WERI-Rb-1 (cell line): ENCODE measurements around the gene FAM149A.

Experiments
- DNase-seq: peaks from one replicate; pipeline ENCODE4 v3.0.0-alpha.2; 2020
- H3K27ac ChIP-seq: fragments of 250-450 bp; sonication (Bioruptor Pico); 2 replicates; pipeline ENCODE4 v1.5.1; 2020; ENCODE audit warnings: mild to moderate bottlenecking, moderate library complexity
- H3K27me3 ChIP-seq: fragments of 250-450 bp; sonication (Bioruptor Pico); 2 replicates; pipeline ENCODE4 v1.5.1; 2021; ENCODE audit warnings: mild to moderate bottlenecking, low read depth, moderate library complexity; ENCODE audit not compliant: insufficient read depth, severe bottlenecking
- H3K36me3 ChIP-seq: fragments of 250-450 bp; sonication (Bioruptor Pico); 2 replicates; pipeline ENCODE4 v1.5.1; 2020; ENCODE audit warnings: mild to moderate bottlenecking, moderate library complexity
- H3K4me3 ChIP-seq: 2 replicates; pipeline ENCODE4 v1.5.1; 2011; ENCODE audit warnings: low read depth, mild to moderate bottlenecking, control low read depth, low read length
- H3K9me3 ChIP-seq: fragments of 250-450 bp; sonication (Bioruptor Pico); 2 replicates; pipeline ENCODE4 v1.5.1; 2021; ENCODE audit warnings: mild to moderate bottlenecking, moderate library complexity; ENCODE audit not compliant: severe bottlenecking
- CTCF ChIP-seq: IDR thresholded peaks from 2 replicates; pipeline ENCODE4 v1.5.1; 2011; ENCODE audit warnings: low read depth, mild to moderate bottlenecking, control low read depth, inconsistent platforms, low read length

FAM149A gene

GRCh38 chr4:186190581-186191199, 86.2 kb downstream of the FAM149A start:
- Histone ChIP-seq H3K36me3 (no peaks in the 10 kb centered on the region), H3K27ac (peak overlapping the region; percentile 55)

GRCh38 chr4:186191200-186192065, 86.9 kb downstream of the FAM149A start, which contains the start of gene CYP4V2:
Gene CYP4V2, plus strand, starts transcription at chr4:186191567. Its CDS starts 257 bp downstream, at chr4:186191824.
- H3K27me3 ChIP-seq, result peaks cover 87% of the 10 kb centered on the region
- peak within 1 kb of the TSS; percentile 72 for H3K4me3 ChIP-seq
- no peaks in the 10 kb centered on the region for H3K9me3 ChIP-seq
- peak within 1 kb of the TSS; percentile 55 for H3K27ac ChIP-seq
- peak; percentile 37; the same call in 1 of the 2 replicates for TF ChIP-seq CTCF
- peak; percentile 61 for DNase-seq
- H3K36me3 ChIP-seq, result no peaks in the 10 kb centered on the region

More at GRCh38 chr4:186190581-186191199, 86.2 kb downstream of the FAM149A start:
- no peaks in the 10 kb centered on the region for H3K9me3 ChIP-seq
- peaks cover 87% of the 10 kb centered on the region for H3K27me3 ChIP-seq
- TF ChIP-seq CTCF, result no peak
- peak; percentile 44 for DNase-seq
- peak overlapping the region; percentile 72 for H3K4me3 ChIP-seq

- no peak for TF ChIP-seq CTCF
- Histone ChIP-seq H3K4me3 (peak overlapping the region; percentile 72), H3K9me3 (no peaks in the 10 kb centered on the region), H3K27me3 (peaks cover 92% of the 10 kb centered on the region), H3K27ac (no peak overlapping the region), H3K36me3 (no peaks in the 10 kb centered on the region)
- peak; percentile 16 for DNase-seq
Measured at GRCh38 chr4:186192066-186192612, 87.6 kb downstream of the FAM149A start.

GRCh38 chr4:186193851-186194250, 89.3 kb downstream of the FAM149A start:
- Histone ChIP-seq H3K27ac (no peak overlapping the region), H3K9me3 (no peaks in the 10 kb centered on the region), H3K36me3 (no peaks in the 10 kb centered on the region), H3K27me3 (peaks cover 94% of the 10 kb centered on the region), H3K4me3 (no peak overlapping the region)
- TF ChIP-seq CTCF, result no peak
- DNase-seq, result no peak

GRCh38 chr4:186196063-186196462, 91.6 kb downstream of the FAM149A start:
- H3K36me3 ChIP-seq, result no peaks in the 10 kb centered on the region
- H3K27me3 ChIP-seq, result peaks cover 90% of the 10 kb centered on the region
- DNase-seq, result no peak
- H3K9me3 ChIP-seq, result no peaks in the 10 kb centered on the region
- H3K27ac ChIP-seq, result no peak overlapping the region
- no peak for TF ChIP-seq CTCF
- no peak overlapping the region for H3K4me3 ChIP-seq
